Activated B cell treated with CpG ODN at 0.5 μM for 24 hours (primary cell): ENCODE results near the gene OR51E2. TPM values are rescaled to one million over a fixed set of nuclear protein-coding genes. Genes with fewer than 3 reads are reported as not detected.

Experiments used
- ATAC-seq: fragments of 200-7000 bp; cut with Tn5 transposase; one replicate; pipeline ENCODE4 v1.10.0; 2021; ENCODE audit warnings: low read depth, mild to moderate bottlenecking, moderate library complexity
- CTCF ChIA-PET: fragments of 350-600 bp; sonication (Branson Sonifier 250); formaldehyde crosslinking; loops from one replicate; lab custom pipeline; 2021; ENCODE audit warnings: antibody characterized with exemption; lab: Charles Lee
- POLR2A ChIA-PET: fragments of 350-600 bp; sonication (Branson Sonifier 250); formaldehyde crosslinking; loops from one replicate; lab custom pipeline; 2021; ENCODE audit warnings: antibody characterized with exemption; lab: Charles Lee
- DNase-seq: peaks from one replicate; pipeline ENCODE4 v3.0.0; 2022
- H3K27ac Mint-ChIP-seq: one replicate; pipeline ENCODE4 v1.8.0; 2020; ENCODE audit warnings: mixed read lengths
- H3K27me3 Mint-ChIP-seq: one replicate; pipeline ENCODE4 v1.8.0; 2021; ENCODE audit warnings: mixed read lengths
- H3K36me3 Mint-ChIP-seq: one replicate; pipeline ENCODE4 v1.8.0; 2021; ENCODE audit warnings: low read depth, mixed read lengths
- H3K4me1 Mint-ChIP-seq: one replicate; pipeline ENCODE4 v1.8.0; 2021; ENCODE audit warnings: mixed read lengths
- H3K4me3 Mint-ChIP-seq: one replicate; pipeline ENCODE4 v1.8.0; 2020; ENCODE audit warnings: mild to moderate bottlenecking, mixed read lengths
- H3K9me3 Mint-ChIP-seq: one replicate; pipeline ENCODE4 v1.8.0; 2020; ENCODE audit warnings: mixed read lengths
- intact Hi-C: fragments of 100-400 bp; cut with micrococcal nuclease; formaldehyde crosslinking; loops from one replicate; pipeline ENCODE4 v1.15.1; 2024
- total RNA-seq: library from RNA; stranded (reverse); gene quantifications from 2 replicates; pipeline ENCODE4 v1.2.3, GENCODE V29; 2022
- TF ChIP-seq, protein P1 (sequence below): fragments of 200-600 bp; IDR thresholded peaks from one replicate; pipeline ENCODE4 v1.8.0; 2022; ENCODE audit warnings: antibody characterized with exemption, mild to moderate bottlenecking

Gene OR51E2
- total RNA-seq, 1 donor from 2014 or later, result not detected

DNA sequence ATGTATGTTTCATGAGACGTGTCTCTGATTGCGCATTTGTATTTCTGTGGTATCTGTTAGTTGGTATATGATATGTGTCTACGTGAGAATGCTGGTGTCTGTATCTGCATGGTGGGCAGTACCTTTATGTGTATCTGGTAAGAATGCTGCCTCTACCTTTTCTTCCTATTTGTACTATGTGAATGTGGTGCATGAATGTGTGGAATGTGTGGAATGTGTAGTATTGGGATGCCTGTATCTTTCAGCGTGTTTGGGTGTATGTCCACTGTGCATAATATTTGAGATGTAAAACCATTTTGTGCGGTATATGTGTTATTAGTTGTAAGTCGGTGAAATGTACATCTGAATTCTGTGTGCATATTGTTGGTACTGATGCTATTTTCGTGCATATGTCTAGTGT, 56.2 kb downstream of the OR51E2 start:
- H3K4me3 Mint-ChIP-seq, result no peak overlapping the region
- no peaks in the 10 kb centered on the region for H3K9me3 Mint-ChIP-seq
- peaks cover 7% of the 10 kb centered on the region for H3K27me3 Mint-ChIP-seq
- no peak for DNase-seq
- H3K27ac Mint-ChIP-seq, result no peak overlapping the region
- CTCF ChIA-PET, result no interaction called here
- intact Hi-C loops, result no loop called here
- ATAC-seq, result no peak
- POLR2A ChIA-PET, result no interaction called here
- TF ChIP-seq, protein P1, sequence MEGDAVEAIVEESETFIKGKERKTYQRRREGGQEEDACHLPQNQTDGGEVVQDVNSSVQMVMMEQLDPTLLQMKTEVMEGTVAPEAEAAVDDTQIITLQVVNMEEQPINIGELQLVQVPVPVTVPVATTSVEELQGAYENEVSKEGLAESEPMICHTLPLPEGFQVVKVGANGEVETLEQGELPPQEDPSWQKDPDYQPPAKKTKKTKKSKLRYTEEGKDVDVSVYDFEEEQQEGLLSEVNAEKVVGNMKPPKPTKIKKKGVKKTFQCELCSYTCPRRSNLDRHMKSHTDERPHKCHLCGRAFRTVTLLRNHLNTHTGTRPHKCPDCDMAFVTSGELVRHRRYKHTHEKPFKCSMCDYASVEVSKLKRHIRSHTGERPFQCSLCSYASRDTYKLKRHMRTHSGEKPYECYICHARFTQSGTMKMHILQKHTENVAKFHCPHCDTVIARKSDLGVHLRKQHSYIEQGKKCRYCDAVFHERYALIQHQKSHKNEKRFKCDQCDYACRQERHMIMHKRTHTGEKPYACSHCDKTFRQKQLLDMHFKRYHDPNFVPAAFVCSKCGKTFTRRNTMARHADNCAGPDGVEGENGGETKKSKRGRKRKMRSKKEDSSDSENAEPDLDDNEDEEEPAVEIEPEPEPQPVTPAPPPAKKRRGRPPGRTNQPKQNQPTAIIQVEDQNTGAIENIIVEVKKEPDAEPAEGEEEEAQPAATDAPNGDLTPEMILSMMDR, result no peak
- no peaks in the 10 kb centered on the region for H3K36me3 Mint-ChIP-seq
- H3K4me1 Mint-ChIP-seq, result no peaks in the 10 kb centered on the region

DNA sequence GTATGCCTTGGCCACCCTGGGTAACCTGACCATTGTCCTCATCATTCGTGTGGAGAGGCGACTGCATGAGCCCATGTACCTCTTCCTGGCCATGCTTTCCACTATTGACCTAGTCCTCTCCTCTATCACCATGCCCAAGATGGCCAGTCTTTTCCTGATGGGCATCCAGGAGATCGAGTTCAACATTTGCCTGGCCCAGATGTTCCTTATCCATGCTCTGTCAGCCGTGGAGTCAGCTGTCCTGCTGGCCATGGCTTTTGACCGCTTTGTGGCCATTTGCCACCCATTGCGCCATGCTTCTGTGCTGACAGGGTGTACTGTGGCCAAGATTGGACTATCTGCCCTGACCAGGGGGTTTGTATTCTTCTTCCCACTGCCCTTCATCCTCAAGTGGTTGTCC, 57.7 kb downstream of the OR51E2 start:
- Mint-ChIP-seq H3K9me3 (no peaks in the 10 kb centered on the region), H3K36me3 (no peaks in the 10 kb centered on the region), H3K27ac (no peak overlapping the region), H3K4me3 (no peak overlapping the region), H3K27me3 (peaks cover 7% of the 10 kb centered on the region), H3K4me1 (no peaks in the 10 kb centered on the region)
- POLR2A ChIA-PET, result no interaction called here
- TF ChIP-seq, protein P1, result no peak
- intact Hi-C loops, result loop anchor here (5.0 to 10.0 kb wide), 2 partner anchors 455 to 742 kb away; partner anchors contain the start of gene OR51M1
- no peak for DNase-seq
- CTCF ChIA-PET, result no interaction called here
- no peak for ATAC-seq

DNA sequence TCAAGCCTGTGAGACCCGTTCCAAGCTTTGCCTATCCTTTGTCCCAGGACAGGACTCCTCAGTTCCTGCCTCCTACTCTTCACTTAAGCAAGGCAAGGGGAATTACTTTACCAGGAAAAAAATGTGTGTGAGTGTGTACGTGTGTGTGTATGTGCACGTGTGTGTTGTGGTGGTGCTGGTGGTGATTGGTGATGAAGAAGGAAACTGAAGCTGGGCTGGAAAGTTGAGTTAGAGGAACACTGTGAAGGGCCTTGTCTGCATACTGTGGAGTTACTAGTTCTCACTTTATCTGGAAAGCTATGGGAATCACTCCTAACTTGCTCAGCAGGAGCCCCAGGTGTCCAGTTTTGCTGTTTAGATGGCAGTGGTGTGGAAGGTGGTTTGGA, 60.0 kb downstream of the OR51E2 start:
- ATAC-seq (no peak), DNase-seq (no peak)
- Mint-ChIP-seq H3K4me3 (no peak overlapping the region), H3K27me3 (peaks cover 2% of the 10 kb centered on the region), H3K9me3 (no peaks in the 10 kb centered on the region), H3K36me3 (no peaks in the 10 kb centered on the region), H3K27ac (no peak overlapping the region), H3K4me1 (no peaks in the 10 kb centered on the region)
- ChIA-PET CTCF (interaction anchor here (0.8 to 2.6 kb wide), 13 partner anchors 9 to 1717 kb away, joined by 3 to 14 read pairs (median 5); partner anchors contain the start of gene TRIM68), POLR2A (no interaction called here)
- intact Hi-C loops, result loop anchor here (2.0 to 10.0 kb wide), 3 partner anchors 453 to 1715 kb away; partner anchors contain the start of gene OR51M1
- TF ChIP-seq, protein P1, result no peak

DNA sequence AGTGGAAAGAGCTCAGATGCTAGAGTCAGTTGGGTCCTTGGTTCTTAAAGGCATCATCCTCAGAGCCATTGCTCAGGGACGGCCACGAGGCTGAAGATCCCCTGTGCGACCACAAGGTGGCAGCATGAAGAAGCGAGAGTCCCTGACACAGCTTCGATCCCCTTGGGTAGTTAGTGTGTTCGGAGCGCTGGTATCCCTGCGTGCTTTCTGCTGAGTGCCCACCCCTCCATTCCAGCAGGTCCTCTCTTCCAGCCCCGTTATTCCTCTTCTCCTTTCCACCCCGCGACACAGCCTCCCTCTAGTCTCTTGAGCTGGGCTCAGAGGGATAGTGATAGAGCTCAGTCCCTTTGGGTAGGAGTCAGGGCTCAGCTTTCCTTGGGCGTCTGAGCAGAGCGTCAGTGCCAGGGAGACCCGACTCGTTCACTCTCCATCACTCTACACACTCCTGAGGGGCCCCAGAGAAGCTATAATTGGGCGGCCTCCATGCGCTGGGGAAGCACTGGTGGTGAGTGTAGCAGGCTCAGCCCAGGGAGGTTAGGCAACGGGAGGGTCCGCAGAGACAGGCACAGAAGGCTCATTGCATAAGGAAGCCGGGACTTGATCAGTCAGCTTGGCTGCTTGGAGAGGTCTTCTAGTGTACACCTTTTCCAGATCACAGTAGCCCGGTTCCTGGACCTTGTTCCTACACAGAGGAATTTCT, 60.5 kb downstream of the OR51E2 start, which contains the start of gene OR51D1:
Gene OR51D1, plus strand, starts transcription at position 516 of the 700 bp plus-strand sequence. CDS start 2,314 bp downstream, outside the sequence.
- Mint-ChIP-seq H3K36me3 (no peaks in the 10 kb centered on the region), H3K4me3 (no peak within 1 kb of the TSS), H3K27ac (no peak within 1 kb of the TSS), H3K4me1 (no peaks in the 10 kb centered on the region), H3K27me3 (peaks cover 4% of the 10 kb centered on the region), H3K9me3 (no peaks in the 10 kb centered on the region)
- POLR2A ChIA-PET, result no interaction called here
- CTCF ChIA-PET, result interaction anchor here (0.8 to 2.6 kb wide), 17 partner anchors 8 to 1718 kb away, joined by 3 to 14 read pairs (median 5); partner anchors contain the start of gene TRIM68
- intact Hi-C loops, result loop anchor here (2.0 to 10.0 kb wide), 3 partner anchors 452 to 1716 kb away; partner anchors contain the start of gene OR51M1
- ATAC-seq (peak; percentile 84), DNase-seq (peak; percentile 39)
- TF ChIP-seq, protein P1, result peak; percentile 59

DNA sequence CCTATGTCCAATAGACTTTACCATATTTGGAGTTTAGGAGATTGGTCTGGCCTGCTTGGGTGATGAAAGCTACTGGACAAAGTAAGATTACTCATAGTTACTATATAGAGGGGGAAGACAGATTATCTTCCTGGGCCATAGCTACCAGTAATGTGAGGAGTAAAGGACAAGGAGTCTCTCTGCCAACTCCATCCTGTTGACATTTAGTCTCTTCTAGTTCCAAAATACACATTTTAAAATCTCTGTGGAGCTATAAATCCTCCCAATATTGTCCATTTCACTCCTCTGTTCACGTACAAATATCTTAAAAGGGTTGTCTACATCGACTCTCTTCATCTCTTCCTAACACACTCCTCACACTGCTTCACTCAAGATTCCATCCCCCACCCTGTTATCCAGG, 61.5 kb downstream of the OR51E2 start:
- intact Hi-C loops, result loop anchor here (2.0 to 10.0 kb wide), 3 partner anchors 451 to 1717 kb away; partner anchors contain the start of gene OR51M1
- CTCF ChIA-PET, result interaction anchor here (0.8 to 2.6 kb wide), 12 partner anchors 8 to 1719 kb away, joined by 3 to 14 read pairs (median 5); partner anchors contain the start of gene TRIM68
- Mint-ChIP-seq H3K27me3 (peaks cover 7% of the 10 kb centered on the region), H3K27ac (no peak overlapping the region), H3K4me1 (no peaks in the 10 kb centered on the region), H3K36me3 (no peaks in the 10 kb centered on the region), H3K9me3 (no peaks in the 10 kb centered on the region), H3K4me3 (no peak overlapping the region)
- TF ChIP-seq, protein P1, result no peak
- POLR2A ChIA-PET, result no interaction called here
- DNase-seq (no peak), ATAC-seq (no peak)
